Mucosa of descending colon (tissue), 3 donors: Measurements from ENCODE around the gene KCNK16. TPM values are rescaled to one million over a fixed set of nuclear protein-coding genes. Genes with fewer than 3 reads are reported as not detected.

Experiments
- ATAC-seq: fragments of 200-7000 bp; cut with Tn5 transposase; one replicate; pipeline ENCODE4 v1.9.1; 2020; ENCODE audit warnings: mild to moderate bottlenecking, moderate library complexity
- DNase-seq, 3 donors: peaks; one replicate each; pipeline ENCODE4 v3.0.0-alpha.2; 2020
- H3K36me3 ChIP-seq: fragments of 200-600 bp; one replicate; pipeline ENCODE4 v1.8.0; 2021; ENCODE audit warnings: low read depth, mild to moderate bottlenecking
- H3K4me1 ChIP-seq: fragments of 200-600 bp; one replicate; pipeline ENCODE4 v1.8.0; 2021; ENCODE audit warnings: low read depth, mild to moderate bottlenecking
- H3K4me3 ChIP-seq: fragments of 200-600 bp; one replicate; pipeline ENCODE4 v1.8.0; 2021; ENCODE audit warnings: mild to moderate bottlenecking
- H3K9me3 ChIP-seq: fragments of 200-600 bp; one replicate; pipeline ENCODE4 v1.8.0; 2021; ENCODE audit warnings: mild to moderate bottlenecking
- intact Hi-C, 2 donors: fragments of 100-400 bp; cut with DNase I in 1 of 2; cut with micrococcal nuclease in 1 of 2; formaldehyde crosslinking; loops; one replicate each; pipeline versions ENCODE4 v1.11.0 to v1.11.1; 2022; cut with DNase I, micrococcal nuclease
- total RNA-seq, 3 donors: library from RNA; stranded (reverse); fragmentation: NEBNext Ultra II Directional in 2 of 3; extraction: Animal tissue kit (Norgen Biotek cat#: 25700) in 2 of 3; gene quantifications; one replicate each; pipeline versions ENCODE4 v1.2.1 to v1.2.4, GENCODE V29; 2021 to 2023
- TF ChIP-seq, protein P1 (sequence below): fragments of 200-600 bp; IDR thresholded peaks from one replicate; pipeline ENCODE4 v1.8.0; 2022; ENCODE audit warnings: antibody characterized with exemption, mild to moderate bottlenecking
- donor health status: DM: no; HTN: no; CAD: no; lungs with moderate emphysema.
- donor health status: DM: no; HTN: no; CAD: no.
- donor health status: DM: no; HTN: yes; CAD: no.

KCNK16 gene
- total RNA-seq, 3 donors from 2014 or later: not detected

DNA sequence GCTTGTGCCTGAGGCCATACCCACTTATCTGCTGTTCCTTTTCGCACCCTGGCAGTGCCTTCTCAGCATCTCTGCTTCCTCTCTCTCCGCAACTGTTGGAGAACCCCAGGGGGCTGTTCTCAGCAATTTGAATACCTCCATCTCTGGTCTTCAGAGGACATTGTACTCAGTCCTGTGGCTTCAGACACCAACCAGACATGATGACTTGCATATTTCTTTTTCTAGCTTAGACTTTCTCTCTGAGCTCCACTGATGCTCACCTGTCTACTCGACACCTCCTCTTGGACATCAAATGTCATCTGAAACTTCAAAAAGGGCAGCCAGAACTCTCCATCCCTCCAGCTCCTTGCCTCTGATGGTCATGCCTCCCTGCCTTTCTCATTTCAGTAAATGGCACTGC is 18.9 kb upstream of the KCNK16 start:
- intact Hi-C loops: no loop called here
- no peak for ATAC-seq
- TF ChIP-seq, protein P1, sequence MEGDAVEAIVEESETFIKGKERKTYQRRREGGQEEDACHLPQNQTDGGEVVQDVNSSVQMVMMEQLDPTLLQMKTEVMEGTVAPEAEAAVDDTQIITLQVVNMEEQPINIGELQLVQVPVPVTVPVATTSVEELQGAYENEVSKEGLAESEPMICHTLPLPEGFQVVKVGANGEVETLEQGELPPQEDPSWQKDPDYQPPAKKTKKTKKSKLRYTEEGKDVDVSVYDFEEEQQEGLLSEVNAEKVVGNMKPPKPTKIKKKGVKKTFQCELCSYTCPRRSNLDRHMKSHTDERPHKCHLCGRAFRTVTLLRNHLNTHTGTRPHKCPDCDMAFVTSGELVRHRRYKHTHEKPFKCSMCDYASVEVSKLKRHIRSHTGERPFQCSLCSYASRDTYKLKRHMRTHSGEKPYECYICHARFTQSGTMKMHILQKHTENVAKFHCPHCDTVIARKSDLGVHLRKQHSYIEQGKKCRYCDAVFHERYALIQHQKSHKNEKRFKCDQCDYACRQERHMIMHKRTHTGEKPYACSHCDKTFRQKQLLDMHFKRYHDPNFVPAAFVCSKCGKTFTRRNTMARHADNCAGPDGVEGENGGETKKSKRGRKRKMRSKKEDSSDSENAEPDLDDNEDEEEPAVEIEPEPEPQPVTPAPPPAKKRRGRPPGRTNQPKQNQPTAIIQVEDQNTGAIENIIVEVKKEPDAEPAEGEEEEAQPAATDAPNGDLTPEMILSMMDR: no peak

DNA sequence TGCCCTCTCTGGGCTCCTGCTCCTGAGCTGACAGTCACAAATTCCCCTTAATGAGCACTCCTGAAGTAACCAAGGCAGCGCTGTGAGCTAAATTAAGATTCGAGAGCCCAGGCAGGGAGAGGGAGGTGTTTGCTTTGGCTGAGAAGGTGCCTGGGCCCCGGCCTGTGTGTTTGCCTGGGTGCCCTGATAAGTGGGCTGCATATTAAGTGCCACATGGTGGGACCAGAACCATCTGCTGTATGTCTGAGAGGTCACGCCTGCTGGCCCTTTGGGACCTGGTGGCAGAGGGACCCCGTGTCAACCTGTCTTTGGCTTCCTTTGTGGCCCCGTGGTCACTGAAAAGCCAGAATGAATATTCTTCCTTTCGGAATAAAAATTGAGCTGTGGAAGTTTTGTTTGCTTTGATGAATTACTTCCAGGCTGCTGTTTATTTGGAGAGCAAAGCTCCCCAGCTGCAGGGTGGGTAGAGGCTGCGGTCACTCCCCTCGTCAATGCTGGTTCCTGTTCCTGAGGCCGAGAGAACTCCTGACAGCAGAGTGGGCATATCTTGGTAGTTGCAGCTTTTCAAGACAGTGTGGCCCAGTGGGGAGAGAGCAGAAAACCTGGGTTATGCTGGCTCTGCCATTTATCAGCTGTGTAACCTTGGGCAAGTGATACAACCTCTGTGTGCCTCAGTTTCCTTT is 17.5 kb upstream of the KCNK16 start:
- H3K36me3 ChIP-seq: no peaks in the 10 kb centered on the region
- DNase-seq: peak in 1 of 3 donors; percentile 16
- TF ChIP-seq, protein P1: no peak
- no peak for ATAC-seq
- no peaks in the 10 kb centered on the region for H3K4me1 ChIP-seq
- no peak overlapping the region for H3K4me3 ChIP-seq
- H3K9me3 ChIP-seq: no peaks in the 10 kb centered on the region
- intact Hi-C loops: no loop called here

More for the DNA sequence above, 18.9 kb upstream of the KCNK16 start:
- DNase-seq: no peak
- Histone ChIP-seq H3K4me3 (no peak overlapping the region), H3K4me1 (no peaks in the 10 kb centered on the region), H3K36me3 (no peaks in the 10 kb centered on the region), H3K9me3 (no peaks in the 10 kb centered on the region)

DNA sequence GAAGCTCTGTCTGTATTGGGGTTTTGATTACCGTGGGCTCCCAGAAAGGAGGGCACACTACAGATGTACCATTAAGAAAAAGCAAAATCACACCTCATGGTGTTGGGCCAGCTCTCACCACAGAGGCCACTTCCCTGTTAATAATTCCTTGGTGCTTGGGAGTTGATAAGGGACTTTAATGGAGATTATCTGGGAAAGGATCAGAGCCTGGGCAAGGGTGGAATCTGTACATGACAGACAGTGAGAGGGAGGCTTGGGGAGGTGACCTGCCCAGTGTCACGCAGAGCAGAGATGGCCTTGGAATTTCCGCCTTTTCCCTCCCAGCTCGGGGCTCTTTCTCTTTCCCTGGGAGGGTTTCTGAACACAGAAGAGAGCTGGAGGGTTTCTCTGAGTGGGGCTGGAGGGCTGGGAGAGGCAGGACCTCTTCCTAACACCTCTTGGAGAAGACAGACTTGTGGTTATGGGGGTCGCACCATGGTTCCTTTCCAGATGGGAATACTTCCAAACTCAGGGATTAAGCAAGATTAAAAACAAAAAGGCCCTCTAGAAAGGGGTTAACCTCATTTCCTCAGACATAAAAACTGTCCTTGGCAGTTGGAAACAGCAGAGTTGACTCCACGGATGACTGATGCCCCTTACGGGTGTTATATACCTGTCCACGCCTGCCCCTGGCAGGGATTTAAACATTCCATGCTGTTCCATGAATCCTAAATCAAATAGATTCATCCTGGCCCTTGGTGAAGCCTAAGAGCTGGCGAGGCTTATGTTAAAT is 16.8 kb upstream of the KCNK16 start:
- no peaks in the 10 kb centered on the region for H3K36me3 ChIP-seq
- no peak overlapping the region for H3K4me3 ChIP-seq
- ATAC-seq (no peak), DNase-seq (no peak)
- TF ChIP-seq, protein P1: no peak
- H3K9me3 ChIP-seq: no peaks in the 10 kb centered on the region
- no peaks in the 10 kb centered on the region for H3K4me1 ChIP-seq
- intact Hi-C loops: no loop called here

DNA sequence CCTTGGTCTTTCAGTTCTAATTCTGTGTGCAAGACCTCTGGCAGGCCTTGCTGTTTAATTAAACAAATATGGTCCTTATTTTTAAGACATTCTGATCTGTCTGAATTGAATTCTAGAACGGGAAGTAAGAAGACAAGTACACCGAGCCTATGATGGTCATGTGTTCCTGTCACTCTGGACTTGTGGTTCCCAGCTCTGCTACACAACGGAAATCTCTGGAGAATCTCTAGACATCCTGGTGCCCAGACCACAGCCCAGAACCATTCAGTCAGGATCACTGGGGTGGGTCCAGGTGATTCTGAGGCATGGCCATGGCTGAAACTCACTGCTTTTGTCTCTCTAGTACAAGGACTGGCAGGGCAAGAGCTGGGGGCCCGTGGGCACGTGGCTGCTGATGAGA is 15.9 kb upstream of the KCNK16 start:
- no peak for DNase-seq
- H3K4me3 ChIP-seq: no peak overlapping the region
- TF ChIP-seq, protein P1: no peak
- ATAC-seq: no peak
- H3K4me1 ChIP-seq: no peaks in the 10 kb centered on the region
- H3K9me3 ChIP-seq: no peaks in the 10 kb centered on the region
- intact Hi-C loops: no loop called here
- H3K36me3 ChIP-seq: no peaks in the 10 kb centered on the region

DNA sequence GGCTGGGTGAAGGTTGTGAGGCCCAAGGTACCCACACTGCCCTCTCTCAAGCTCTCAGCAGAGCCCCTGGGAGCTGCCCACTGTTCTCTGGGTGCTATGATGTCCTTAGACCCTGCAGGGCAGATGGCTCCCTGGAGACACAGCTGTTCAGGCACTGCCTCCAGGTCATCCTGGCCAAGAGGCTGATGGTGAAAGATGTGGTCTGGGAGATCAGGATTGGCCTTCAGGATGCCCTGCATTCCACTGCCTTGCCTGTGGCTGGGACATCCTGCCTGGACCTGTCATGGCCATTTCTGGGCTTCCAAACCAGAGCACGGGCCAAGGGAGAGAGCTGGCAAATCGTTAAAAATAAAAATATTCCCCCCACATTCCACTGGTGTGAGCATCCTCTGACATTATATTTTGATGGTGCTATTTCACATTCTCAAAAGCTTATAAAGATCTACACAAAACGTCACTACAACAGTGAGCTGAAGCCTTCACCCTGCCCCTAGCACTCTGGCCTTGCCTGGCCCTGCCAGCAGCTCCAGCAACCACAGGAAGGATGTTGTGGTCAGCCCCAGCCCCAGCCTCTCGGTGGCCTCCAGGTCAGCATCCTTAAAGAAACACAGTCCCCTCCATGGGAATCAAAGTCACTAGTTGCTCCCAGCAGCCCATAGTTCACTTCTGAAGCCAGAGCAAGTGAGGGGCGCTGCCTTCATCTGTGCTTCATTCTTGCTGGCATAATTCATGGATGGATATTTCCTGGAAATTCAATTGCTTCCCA is 13.5 kb upstream of the KCNK16 start:
- TF ChIP-seq, protein P1: no peak
- Histone ChIP-seq H3K4me1 (no peaks in the 10 kb centered on the region), H3K36me3 (no peaks in the 10 kb centered on the region), H3K4me3 (no peak overlapping the region), H3K9me3 (no peaks in the 10 kb centered on the region)
- DNase-seq (no peak), ATAC-seq (peak; percentile 51)
- intact Hi-C loops: no loop called here
